Measurements from ENCODE around the gene SYTL2.

Gene SYTL2

DNA sequence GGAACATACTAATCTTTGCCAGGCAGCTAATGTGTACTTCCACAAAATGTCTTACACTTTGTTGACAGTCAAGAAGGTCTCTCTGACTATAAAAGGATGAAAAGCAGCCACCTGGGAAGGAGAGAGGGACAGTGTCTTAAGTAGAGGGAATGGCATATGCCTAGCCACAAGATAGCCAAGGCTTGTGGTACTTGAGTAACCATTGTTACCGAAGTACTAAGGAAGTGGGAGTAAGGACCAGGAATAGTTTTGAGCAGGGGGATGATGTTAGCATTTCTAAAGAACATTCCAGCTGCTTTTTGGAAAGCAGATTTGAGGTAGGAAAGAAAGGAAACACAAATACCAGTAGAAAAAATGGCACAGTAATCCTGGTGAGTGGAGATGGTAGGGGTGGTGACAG is 159.8 kb downstream of the SYTL2 start:
- TF ChIP-seq ZFX (IDR thresholded peaks at IDR 0.05), result no peak
- TF ChIP-seq, protein P1, sequence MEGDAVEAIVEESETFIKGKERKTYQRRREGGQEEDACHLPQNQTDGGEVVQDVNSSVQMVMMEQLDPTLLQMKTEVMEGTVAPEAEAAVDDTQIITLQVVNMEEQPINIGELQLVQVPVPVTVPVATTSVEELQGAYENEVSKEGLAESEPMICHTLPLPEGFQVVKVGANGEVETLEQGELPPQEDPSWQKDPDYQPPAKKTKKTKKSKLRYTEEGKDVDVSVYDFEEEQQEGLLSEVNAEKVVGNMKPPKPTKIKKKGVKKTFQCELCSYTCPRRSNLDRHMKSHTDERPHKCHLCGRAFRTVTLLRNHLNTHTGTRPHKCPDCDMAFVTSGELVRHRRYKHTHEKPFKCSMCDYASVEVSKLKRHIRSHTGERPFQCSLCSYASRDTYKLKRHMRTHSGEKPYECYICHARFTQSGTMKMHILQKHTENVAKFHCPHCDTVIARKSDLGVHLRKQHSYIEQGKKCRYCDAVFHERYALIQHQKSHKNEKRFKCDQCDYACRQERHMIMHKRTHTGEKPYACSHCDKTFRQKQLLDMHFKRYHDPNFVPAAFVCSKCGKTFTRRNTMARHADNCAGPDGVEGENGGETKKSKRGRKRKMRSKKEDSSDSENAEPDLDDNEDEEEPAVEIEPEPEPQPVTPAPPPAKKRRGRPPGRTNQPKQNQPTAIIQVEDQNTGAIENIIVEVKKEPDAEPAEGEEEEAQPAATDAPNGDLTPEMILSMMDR (conservative IDR thresholded peaks at IDR 0.05), result no peak
- no peak overlapping the region for H3K27ac ChIP-seq

DNA sequence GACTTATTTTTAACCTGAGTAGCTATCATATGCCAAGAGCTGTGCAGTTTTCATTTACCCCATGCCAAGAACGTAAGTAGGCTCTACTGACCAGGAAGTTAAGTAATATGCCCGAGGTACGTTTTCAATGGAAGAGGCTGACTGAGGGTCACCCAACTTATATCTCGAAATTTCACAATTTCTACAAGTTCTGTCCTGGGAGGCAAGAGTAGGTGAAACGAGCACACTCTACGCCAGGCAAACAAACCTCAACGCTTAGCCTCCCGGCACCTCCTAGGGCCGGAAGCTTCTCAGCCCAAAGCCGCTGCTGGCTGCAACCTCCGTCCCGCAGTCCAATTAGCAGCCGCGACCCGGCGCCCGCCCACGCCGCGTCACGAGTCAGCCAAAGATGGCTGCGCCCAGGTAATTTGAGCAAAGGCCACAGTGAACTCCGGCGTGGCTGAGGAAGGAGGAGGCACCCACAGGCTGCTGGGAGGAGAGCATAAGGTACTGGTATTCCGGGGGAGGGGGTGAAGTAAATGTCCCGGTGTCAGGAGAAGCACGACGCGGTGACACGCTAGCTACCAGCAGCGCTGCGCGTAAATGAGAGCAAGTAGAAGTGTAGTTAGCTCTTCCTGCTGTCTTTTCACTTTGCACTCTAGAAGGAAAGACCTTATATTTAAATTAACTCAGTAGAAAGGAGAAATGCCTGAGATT is 163.2 kb downstream of the SYTL2 start, which contains the start of gene TMEM126A:
Gene TMEM126A (plus strand): TSS at position 364 of the 696 bp plus-strand sequence. CDS start 2,289 bp downstream, outside the sequence.
- TF ChIP-seq, protein P1 (conservative IDR thresholded peaks at IDR 0.05), result no peak
- 0 out of 2 replicates have a peak, but pooled peaks have one; percentile 46 for TF ChIP-seq ZFX (IDR thresholded peaks at IDR 0.05)
- peak within 1 kb of the TSS; percentile 61 for H3K27ac ChIP-seq

DNA sequence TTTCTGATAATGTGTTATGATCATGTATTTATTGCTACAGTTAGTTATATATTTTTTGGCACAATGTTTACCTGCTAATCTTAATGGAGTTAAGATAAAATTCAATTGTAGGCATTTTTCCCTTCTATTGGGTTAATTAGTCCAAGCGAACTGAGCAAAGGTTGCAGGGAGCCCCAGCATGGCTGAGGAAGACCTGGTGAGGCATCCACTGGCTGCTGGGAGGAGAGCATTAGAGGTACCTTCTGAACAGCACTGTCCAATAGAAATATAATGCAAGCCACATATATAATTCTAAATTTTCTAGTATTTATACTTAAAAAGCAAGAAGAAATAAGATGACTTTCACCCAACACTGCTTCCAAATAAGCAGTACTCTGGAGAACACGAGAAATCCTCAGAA is 163.9 kb downstream of the SYTL2 start:
- TF ChIP-seq, protein P1 (conservative IDR thresholded peaks at IDR 0.05), result no peak
- TF ChIP-seq ZFX (IDR thresholded peaks at IDR 0.05), result no peak
- H3K27ac ChIP-seq, result peak overlapping the region; percentile 57; the same call in 1 of the 2 replicates
